Keratinocyte (primary cell): ENCODE results near the gene HOXC12. TPM values are rescaled to one million over a fixed set of nuclear protein-coding genes. Genes with fewer than 3 reads are reported as not detected.

ENCODE experiments used
- DNase-seq: peaks from one replicate; pipeline ENCODE4 v3.0.0-alpha.2; 2011; ENCODE audit warnings: low read depth, missing footprints, low spot score
- FAIRE-seq: peaks from 2 replicates; lab custom pipeline; 2011; peaks lifted over from hg19 to GRCh38; lab: Jason Lieb, UNC
- H2AFZ ChIP-seq: 2 replicates; pipeline ENCODE4 v1.6.0; 2012; ENCODE audit warnings: low read length, control low read depth, inconsistent platforms; ENCODE audit not compliant: control insufficient read depth
- H3K27ac ChIP-seq: 2 replicates; pipeline ENCODE4 v1.5.1; 2011; ENCODE audit warnings: low read length; ENCODE audit not compliant: control insufficient read depth, insufficient read depth
- H3K27me3 ChIP-seq: 3 replicates; pipeline ENCODE4 v1.6.0; 2011; ENCODE audit warnings: low read length; ENCODE audit not compliant: control insufficient read depth, insufficient read depth; ENCODE audit errors: extremely low read depth
- H3K36me3 ChIP-seq, 2 experiments: 2 replicates in 1 of 2; 3 replicates in 1 of 2; pipeline ENCODE4 v1.5.1; 2011; ENCODE audit warnings: low read length in 2 of 2, mild to moderate bottlenecking in 1 of 2; ENCODE audit not compliant: control insufficient read depth in 2 of 2, insufficient read depth in 2 of 2; ENCODE audit errors: extremely low read depth in 1 of 2
- H3K4me1 ChIP-seq: 3 replicates; pipeline ENCODE4 v1.5.1; 2011; ENCODE audit warnings: low read length; ENCODE audit not compliant: control insufficient read depth, insufficient read depth; ENCODE audit errors: extremely low read depth
- H3K4me2 ChIP-seq: 3 replicates; pipeline ENCODE4 v1.6.0; 2011; ENCODE audit warnings: low read depth, low read length; ENCODE audit not compliant: control insufficient read depth, insufficient read depth; ENCODE audit errors: extremely low read depth
- H3K4me3 ChIP-seq, 3 experiments: fragments of 200-600 bp in 1 of 3; sonication (generic) in 1 of 3; 2 replicates in 2 of 3; 3 replicates in 1 of 3; pipeline ENCODE4 v1.5.1; 2011 to 2016; ENCODE audit warnings: low read length in 3 of 3, mild to moderate bottlenecking in 3 of 3, control low read depth in 2 of 3, inconsistent platforms in 1 of 3, low read depth in 1 of 3, mixed read lengths in 1 of 3, mixed run types in 1 of 3, moderate library complexity in 1 of 3; ENCODE audit not compliant: control insufficient read depth in 2 of 3, insufficient read depth in 2 of 3; ENCODE audit errors: extremely low read depth in 1 of 3
- H3K79me2 ChIP-seq: 2 replicates; pipeline ENCODE4 v1.6.0; 2012; ENCODE audit warnings: low read length; ENCODE audit not compliant: control insufficient read depth, insufficient read depth
- H3K9ac ChIP-seq: 3 replicates; pipeline ENCODE4 v1.6.0; 2011; ENCODE audit warnings: low read length; ENCODE audit not compliant: control insufficient read depth, insufficient read depth; ENCODE audit errors: extremely low read depth
- H3K9me1 ChIP-seq: 3 replicates; pipeline ENCODE4 v1.6.0; 2011; ENCODE audit warnings: low read length; ENCODE audit not compliant: control insufficient read depth, insufficient read depth; ENCODE audit errors: extremely low read depth
- H3K9me3 ChIP-seq: 2 replicates; pipeline ENCODE4 v1.5.1; 2012; ENCODE audit warnings: low read depth, low read length; ENCODE audit not compliant: control insufficient read depth
- H4K20me1 ChIP-seq: 3 replicates; pipeline ENCODE4 v1.6.0; 2011; ENCODE audit warnings: low read length; ENCODE audit not compliant: control insufficient read depth, insufficient read depth; ENCODE audit errors: extremely low read depth
- CTCF ChIP-seq, 3 experiments: IDR thresholded peaks in 1 of 3; conservative IDR thresholded peaks in 1 of 3; optimal IDR thresholded peaks in 1 of 3; 2 replicates in 2 of 3; 3 replicates in 1 of 3; pipeline versions ENCODE3 to v1.5.1; 2011; ENCODE audit warnings: low read length in 3 of 3, mild to moderate bottlenecking in 3 of 3, moderate library complexity in 2 of 3, control low read depth in 1 of 3, inconsistent platforms in 1 of 3; ENCODE audit not compliant: insufficient read depth in 2 of 3; ENCODE audit errors: extremely low read depth in 1 of 3
- EZH2 ChIP-seq: IDR thresholded peaks from one replicate; pipeline ENCODE4 v1.6.1; 2012; ENCODE audit warnings: inconsistent platforms, mild to moderate bottlenecking, low read length, moderate library complexity
- dilution Hi-C: fragments of 300-500 bp; cut with MboI; formaldehyde crosslinking; loops from one replicate; pipeline ENCODE4 v1.7.0; 2020; ENCODE audit warnings: low sequenced_read_pairs; ENCODE audit not compliant: extremely low pct_ligation_motif_present
- polyA plus RNA-seq, 5 experiments: library from polyadenylated mRNA; depleted of rRNA in 3 of 5; stranded (reverse) in 3 of 5; stranded (forward) in 1 of 5; unstranded in 1 of 5; fragments of >200 nt; gene quantifications; 1 replicate in 1 of 5; 2 replicates in 3 of 5; 3 replicates in 1 of 5; pipeline versions ENCODE4 v1.2.1 to v1.2.3, GENCODE V29; 2011 to 2012; ENCODE audit warnings: missing spikeins in 2 of 5, low read depth in 1 of 5, low replicate concordance in 1 of 5

The HOXC12 gene
- polyA plus RNA-seq, 1 donor (not counting 4 experiments of a cell fraction or from before 2014, with no cell fraction given): 0.47 TPM

GRCh38 chr12:53948650-53949593 lies 5.8 kb upstream of the HOXC12 start:
- no peak overlapping the region for H2AFZ ChIP-seq
- H3K4me2 ChIP-seq: no peak overlapping the region
- H3K9me3 ChIP-seq: no peaks in the 10 kb centered on the region
- no peak overlapping the region for H3K27ac ChIP-seq
- TF ChIP-seq EZH2: no peak
- TF ChIP-seq CTCF (optimal IDR thresholded peaks at IDR 0.05 in 1 of 3, IDR thresholded peaks at IDR 0.05 in 1 of 3, conservative IDR thresholded peaks at IDR 0.05 in 1 of 3; ENCODE audit: extremely low read depth in 1 of 3, insufficient read depth in 2 of 3, low read length in 3 of 3): no peak
- H3K36me3 ChIP-seq: peaks cover 6 to 11% of the 10 kb centered on the region in 2 experiments
- peaks cover 2% of the 10 kb centered on the region for H3K79me2 ChIP-seq
- peaks cover 2% of the 10 kb centered on the region for H3K9me1 ChIP-seq
- no peak for DNase-seq
- no peak for FAIRE-seq
- H3K4me3 ChIP-seq: no peak overlapping the region
- H4K20me1 ChIP-seq: no peaks in the 10 kb centered on the region
- H3K9ac ChIP-seq: no peak overlapping the region
- H3K4me1 ChIP-seq: peaks cover 21% of the 10 kb centered on the region
- dilution Hi-C loops: loop anchor here (25.0 kb wide), 1 partner anchor 187 kb away; the partner anchor contains the start of gene CISTR
- H3K27me3 ChIP-seq: peaks cover 42% of the 10 kb centered on the region

- TF ChIP-seq CTCF (optimal IDR thresholded peaks at IDR 0.05 in 1 of 3, IDR thresholded peaks at IDR 0.05 in 1 of 3, conservative IDR thresholded peaks at IDR 0.05 in 1 of 3; ENCODE audit: extremely low read depth in 1 of 3, insufficient read depth in 2 of 3, low read length in 3 of 3) (no peak), EZH2 (no peak)
- peaks cover 51% of the 10 kb centered on the region for H3K27me3 ChIP-seq
- dilution Hi-C loops: loop anchor here (25.0 kb wide), 1 partner anchor 188 kb away; the partner anchor contains the start of gene CISTR
- no peaks in the 10 kb centered on the region for H3K9me3 ChIP-seq
- peaks cover 2% of the 10 kb centered on the region for H3K9me1 ChIP-seq
- H3K4me1 ChIP-seq: peaks cover 24% of the 10 kb centered on the region
- H3K36me3 ChIP-seq: peaks cover 6 to 11% of the 10 kb centered on the region in 2 experiments
- H3K79me2 ChIP-seq: no peaks in the 10 kb centered on the region
- H4K20me1 ChIP-seq: no peaks in the 10 kb centered on the region
- H3K27ac ChIP-seq: no peak overlapping the region
- H3K4me2 ChIP-seq: peak overlapping the region; percentile 45
- FAIRE-seq (no peak), DNase-seq (no peak)
- H3K9ac ChIP-seq: no peak overlapping the region
- H2AFZ ChIP-seq: no peak overlapping the region
- H3K4me3 ChIP-seq: peak overlapping the region in 1 of 3 experiments; percentile 24
Measured at GRCh38 chr12:53949631-53950436, 4.9 kb upstream of the HOXC12 start.
